ENCODE results near the gene NCKAP5.

NCKAP5 gene

GRCh38 chr2:133252780-133253355 lies 315.4 kb downstream of the NCKAP5 start:
- Histone ChIP-seq H3K4me3 (ENCODE audit: low read length in 2 of 2) (no peak overlapping the region), H3K27ac (ENCODE audit: low read depth in 2 of 2, low read length in 2 of 2) (no peak overlapping the region), H3K9ac (ENCODE audit: low read depth in 1 of 2, low read length in 2 of 2) (no peak overlapping the region), H3K4me1 (ENCODE audit: control insufficient read depth in 2 of 2, insufficient read depth in 2 of 2, low read length in 2 of 2) (no peaks in the 10 kb centered on the region), H3K36me3 (ENCODE audit: control insufficient read depth in 2 of 2, insufficient read depth in 2 of 2, low read length in 2 of 2) (no peaks in the 10 kb centered on the region), H3K9me3 (ENCODE audit: control insufficient read depth in 2 of 2, low read length in 2 of 2) (no peaks in the 10 kb centered on the region), H3K27me3 (ENCODE audit: control insufficient read depth in 2 of 2, insufficient read depth in 2 of 2, low read length in 2 of 2) (no peaks in the 10 kb centered on the region)

DNA sequence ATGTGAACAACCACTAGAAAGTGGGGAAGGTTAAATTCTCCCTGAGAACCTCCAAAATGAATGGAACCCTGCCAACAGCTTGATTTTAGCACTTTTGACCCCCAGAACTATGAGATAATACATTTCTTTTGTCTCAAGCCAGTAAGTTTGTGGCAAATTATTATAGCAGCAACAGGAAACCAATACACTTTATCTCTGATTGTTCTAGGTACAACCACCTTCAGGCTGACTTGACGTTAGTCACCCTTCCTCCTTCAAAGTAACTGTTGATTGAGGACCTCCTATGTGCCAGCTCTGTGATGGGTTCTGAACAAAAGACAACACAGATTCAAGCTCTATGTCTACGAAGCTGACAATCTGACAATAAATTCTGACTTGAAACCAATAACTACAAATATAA lies 318.9 kb downstream of the NCKAP5 start:
- Histone ChIP-seq H3K9me3 (ENCODE audit: control insufficient read depth in 2 of 2, low read length in 2 of 2) (no peaks in the 10 kb centered on the region), H3K4me1 (ENCODE audit: control insufficient read depth in 2 of 2, insufficient read depth in 2 of 2, low read length in 2 of 2) (no peaks in the 10 kb centered on the region), H3K27ac (ENCODE audit: low read depth in 2 of 2, low read length in 2 of 2) (no peak overlapping the region), H3K36me3 (ENCODE audit: control insufficient read depth in 2 of 2, insufficient read depth in 2 of 2, low read length in 2 of 2) (no peaks in the 10 kb centered on the region), H3K4me3 (ENCODE audit: low read length in 2 of 2) (no peak overlapping the region), H3K9ac (ENCODE audit: low read depth in 1 of 2, low read length in 2 of 2) (no peak overlapping the region), H3K27me3 (ENCODE audit: control insufficient read depth in 2 of 2, insufficient read depth in 2 of 2, low read length in 2 of 2) (no peaks in the 10 kb centered on the region)

GRCh38 chr2:133248264-133248663 lies 320.0 kb downstream of the NCKAP5 start:
- no peaks in the 10 kb centered on the region for H3K36me3 ChIP-seq (ENCODE audit: control insufficient read depth in 2 of 2, insufficient read depth in 2 of 2, low read length in 2 of 2)
- H3K9ac ChIP-seq (ENCODE audit: low read depth in 1 of 2, low read length in 2 of 2): no peak overlapping the region
- H3K27ac ChIP-seq (ENCODE audit: low read depth in 2 of 2, low read length in 2 of 2): peak overlapping the region in 1 of 2 donors; percentile 33
- no peaks in the 10 kb centered on the region for H3K9me3 ChIP-seq (ENCODE audit: control insufficient read depth in 2 of 2, low read length in 2 of 2)
- H3K4me1 ChIP-seq (ENCODE audit: control insufficient read depth in 2 of 2, insufficient read depth in 2 of 2, low read length in 2 of 2): no peaks in the 10 kb centered on the region
- no peak overlapping the region for H3K4me3 ChIP-seq (ENCODE audit: low read length in 2 of 2)
- no peaks in the 10 kb centered on the region for H3K27me3 ChIP-seq (ENCODE audit: control insufficient read depth in 2 of 2, insufficient read depth in 2 of 2, low read length in 2 of 2)

DNA sequence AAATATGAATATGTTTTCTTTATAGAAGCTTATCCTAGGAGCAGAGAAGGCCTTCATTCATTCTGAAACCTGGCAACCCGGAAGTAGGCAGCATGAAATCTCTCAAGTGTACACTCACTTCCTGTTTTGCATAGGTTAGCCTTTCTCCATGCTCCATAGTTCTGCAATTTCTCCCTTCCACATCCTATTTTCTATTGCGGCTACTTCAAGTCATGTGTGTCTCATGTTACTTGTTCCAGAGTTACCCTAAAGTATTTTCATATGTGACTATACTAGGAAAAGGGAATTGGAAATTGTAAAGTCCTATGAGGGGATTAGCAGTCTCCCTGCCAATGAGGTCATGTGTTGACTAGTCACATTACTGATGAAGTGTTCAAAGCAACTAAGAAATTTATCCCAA lies 320.6 kb downstream of the NCKAP5 start:
- Histone ChIP-seq H3K27ac (ENCODE audit: low read depth in 2 of 2, low read length in 2 of 2) (no peak overlapping the region), H3K36me3 (ENCODE audit: control insufficient read depth in 2 of 2, insufficient read depth in 2 of 2, low read length in 2 of 2) (no peaks in the 10 kb centered on the region), H3K9ac (ENCODE audit: low read depth in 1 of 2, low read length in 2 of 2) (no peak overlapping the region), H3K4me3 (ENCODE audit: low read length in 2 of 2) (no peak overlapping the region), H3K4me1 (ENCODE audit: control insufficient read depth in 2 of 2, insufficient read depth in 2 of 2, low read length in 2 of 2) (no peaks in the 10 kb centered on the region), H3K27me3 (ENCODE audit: control insufficient read depth in 2 of 2, insufficient read depth in 2 of 2, low read length in 2 of 2) (no peaks in the 10 kb centered on the region), H3K9me3 (ENCODE audit: control insufficient read depth in 2 of 2, low read length in 2 of 2) (no peaks in the 10 kb centered on the region)

DNA sequence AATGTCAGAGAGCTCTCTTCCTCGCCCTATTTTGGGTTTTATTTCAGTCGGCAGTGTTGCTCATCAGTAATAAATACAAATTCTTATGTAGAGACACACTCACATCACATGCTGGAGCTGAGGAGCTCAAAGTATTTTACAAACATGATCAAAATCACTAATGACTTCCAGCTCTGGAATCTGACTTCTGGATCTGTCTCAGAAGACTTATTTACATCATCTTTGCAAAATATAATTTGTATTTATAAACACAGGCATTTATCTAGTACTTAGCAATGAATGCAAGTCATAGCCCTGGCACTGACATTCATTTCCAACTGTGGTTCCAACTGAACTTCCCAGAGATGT lies 327.1 kb downstream of the NCKAP5 start:
- Histone ChIP-seq H3K4me3 (ENCODE audit: low read length in 2 of 2) (peak overlapping the region in 1 of 2 donors; percentile 29), H3K9ac (ENCODE audit: low read depth in 1 of 2, low read length in 2 of 2) (no peak overlapping the region), H3K27ac (ENCODE audit: low read depth in 2 of 2, low read length in 2 of 2) (no peak overlapping the region)

DNA sequence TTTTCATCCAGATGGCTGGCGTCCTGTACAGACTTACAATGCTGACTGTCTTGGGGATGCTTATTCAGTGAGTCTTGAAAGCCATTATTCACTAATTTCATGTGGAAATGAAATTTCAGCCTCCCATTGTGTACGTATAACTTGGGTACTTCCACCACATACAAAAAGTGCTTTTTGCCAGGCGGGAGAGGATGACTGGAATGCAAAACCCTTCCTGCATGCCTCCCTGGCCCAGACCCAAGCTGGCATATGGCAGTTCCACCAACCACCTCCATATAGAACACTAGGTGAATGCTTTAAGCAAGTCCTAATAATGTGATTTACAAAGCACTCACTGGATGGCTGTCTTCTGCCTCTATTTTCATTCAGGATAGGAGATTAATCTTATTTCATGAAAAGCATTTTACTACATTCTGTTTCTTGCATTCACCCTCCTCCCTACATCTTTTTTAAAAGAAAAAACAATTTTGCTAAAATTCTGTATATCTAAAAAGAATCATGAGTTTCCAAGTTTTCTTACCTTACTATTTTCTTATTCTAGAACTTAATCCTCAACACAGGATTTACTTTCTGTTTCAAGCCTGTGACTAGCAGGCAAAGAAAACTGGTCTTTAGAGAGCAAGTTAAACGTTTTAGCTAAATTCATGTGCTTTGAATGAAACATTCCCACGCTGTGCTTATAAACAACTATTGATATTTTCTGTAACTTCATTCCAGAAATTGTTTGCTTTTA lies 327.6 kb downstream of the NCKAP5 start:
- Histone ChIP-seq H3K9ac (ENCODE audit: low read depth in 1 of 2, low read length in 2 of 2) (no peak overlapping the region), H3K27ac (ENCODE audit: low read depth in 2 of 2, low read length in 2 of 2) (no peak overlapping the region), H3K36me3 (ENCODE audit: control insufficient read depth in 2 of 2, insufficient read depth in 2 of 2, low read length in 2 of 2) (no peaks in the 10 kb centered on the region), H3K9me3 (ENCODE audit: control insufficient read depth in 2 of 2, low read length in 2 of 2) (no peaks in the 10 kb centered on the region), H3K27me3 (ENCODE audit: control insufficient read depth in 2 of 2, insufficient read depth in 2 of 2, low read length in 2 of 2) (no peaks in the 10 kb centered on the region), H3K4me1 (ENCODE audit: control insufficient read depth in 2 of 2, insufficient read depth in 2 of 2, low read length in 2 of 2) (no peaks in the 10 kb centered on the region), H3K4me3 (ENCODE audit: low read length in 2 of 2) (peak overlapping the region in 1 of 2 donors; percentile 29)

More for the DNA sequence above, 327.1 kb downstream of the NCKAP5 start:
- Histone ChIP-seq H3K9me3 (ENCODE audit: control insufficient read depth in 2 of 2, low read length in 2 of 2) (no peaks in the 10 kb centered on the region), H3K36me3 (ENCODE audit: control insufficient read depth in 2 of 2, insufficient read depth in 2 of 2, low read length in 2 of 2) (no peaks in the 10 kb centered on the region), H3K4me1 (ENCODE audit: control insufficient read depth in 2 of 2, insufficient read depth in 2 of 2, low read length in 2 of 2) (no peaks in the 10 kb centered on the region), H3K27me3 (ENCODE audit: control insufficient read depth in 2 of 2, insufficient read depth in 2 of 2, low read length in 2 of 2) (no peaks in the 10 kb centered on the region)

DNA sequence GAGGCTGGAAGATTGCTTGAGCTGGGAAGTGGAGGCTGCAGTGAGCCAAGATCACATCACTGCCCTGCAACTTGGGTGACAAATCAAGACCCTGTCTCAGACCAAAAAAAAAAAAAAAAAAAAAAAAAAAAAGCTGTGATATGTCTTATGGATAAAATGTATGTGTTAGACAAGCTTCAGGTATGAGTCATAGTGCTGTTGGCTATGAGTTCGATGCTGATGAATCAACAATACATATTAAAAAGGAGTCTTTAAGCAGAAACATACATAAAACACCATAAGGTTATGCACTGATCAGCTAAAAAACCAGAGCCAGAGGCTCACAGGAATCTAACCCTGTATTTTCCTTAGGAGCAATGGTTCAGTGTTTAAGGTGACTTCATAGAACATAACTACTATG lies 332.3 kb downstream of the NCKAP5 start:
- Histone ChIP-seq H3K9me3 (ENCODE audit: control insufficient read depth in 2 of 2, low read length in 2 of 2) (no peaks in the 10 kb centered on the region), H3K27ac (ENCODE audit: low read depth in 2 of 2, low read length in 2 of 2) (no peak overlapping the region), H3K4me3 (ENCODE audit: low read length in 2 of 2) (no peak overlapping the region), H3K9ac (ENCODE audit: low read depth in 1 of 2, low read length in 2 of 2) (no peak overlapping the region), H3K4me1 (ENCODE audit: control insufficient read depth in 2 of 2, insufficient read depth in 2 of 2, low read length in 2 of 2) (no peaks in the 10 kb centered on the region), H3K36me3 (ENCODE audit: control insufficient read depth in 2 of 2, insufficient read depth in 2 of 2, low read length in 2 of 2) (no peaks in the 10 kb centered on the region), H3K27me3 (ENCODE audit: control insufficient read depth in 2 of 2, insufficient read depth in 2 of 2, low read length in 2 of 2) (no peaks in the 10 kb centered on the region)

DNA sequence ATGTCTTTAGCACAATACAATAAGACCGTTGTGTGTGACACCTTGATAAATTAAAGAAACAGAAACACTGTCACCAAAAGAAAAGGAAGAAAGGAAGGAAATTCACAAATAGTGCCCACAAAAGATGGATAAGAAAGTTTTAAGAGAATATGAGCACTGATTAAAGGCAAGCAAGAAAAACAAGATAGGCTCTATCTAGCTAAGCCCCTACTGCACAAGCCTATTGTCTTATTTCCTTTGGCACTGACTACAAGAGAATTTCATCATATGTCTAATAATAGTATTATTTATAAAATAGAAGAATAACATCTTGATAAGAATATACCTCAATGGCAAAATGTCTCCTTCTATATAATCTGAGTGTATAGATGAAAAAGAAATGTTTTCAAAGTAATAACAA lies 335.7 kb downstream of the NCKAP5 start:
- Histone ChIP-seq H3K27me3 (ENCODE audit: control insufficient read depth in 2 of 2, insufficient read depth in 2 of 2, low read length in 2 of 2) (no peaks in the 10 kb centered on the region), H3K4me3 (ENCODE audit: low read length in 2 of 2) (no peak overlapping the region), H3K4me1 (ENCODE audit: control insufficient read depth in 2 of 2, insufficient read depth in 2 of 2, low read length in 2 of 2) (no peaks in the 10 kb centered on the region), H3K9ac (ENCODE audit: low read depth in 1 of 2, low read length in 2 of 2) (no peak overlapping the region), H3K36me3 (ENCODE audit: control insufficient read depth in 2 of 2, insufficient read depth in 2 of 2, low read length in 2 of 2) (no peaks in the 10 kb centered on the region), H3K9me3 (ENCODE audit: control insufficient read depth in 2 of 2, low read length in 2 of 2) (no peaks in the 10 kb centered on the region), H3K27ac (ENCODE audit: low read depth in 2 of 2, low read length in 2 of 2) (no peak overlapping the region)

DNA sequence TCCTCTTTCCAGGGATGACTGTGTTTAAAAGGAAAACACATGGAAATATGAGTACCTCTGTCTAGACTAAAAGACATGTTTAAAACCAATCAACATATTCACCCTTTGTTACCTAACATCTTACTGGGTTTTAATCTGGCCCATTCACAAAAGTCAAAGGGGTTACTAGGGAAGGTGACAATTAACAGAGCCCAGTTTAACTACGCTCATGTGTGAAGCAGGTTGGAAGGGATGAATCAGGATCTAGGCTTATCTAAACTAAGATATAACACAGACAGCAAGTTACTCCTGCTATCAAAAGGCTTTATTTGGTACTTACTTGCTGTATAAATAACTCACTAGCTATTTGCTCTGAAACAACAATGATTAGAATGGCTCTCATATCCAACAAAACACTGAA lies 337.0 kb downstream of the NCKAP5 start:
- Histone ChIP-seq H3K27ac (ENCODE audit: low read depth in 2 of 2, low read length in 2 of 2) (no peak overlapping the region), H3K27me3 (ENCODE audit: control insufficient read depth in 2 of 2, insufficient read depth in 2 of 2, low read length in 2 of 2) (no peaks in the 10 kb centered on the region), H3K9ac (ENCODE audit: low read depth in 1 of 2, low read length in 2 of 2) (no peak overlapping the region), H3K4me3 (ENCODE audit: low read length in 2 of 2) (no peak overlapping the region), H3K36me3 (ENCODE audit: control insufficient read depth in 2 of 2, insufficient read depth in 2 of 2, low read length in 2 of 2) (no peaks in the 10 kb centered on the region), H3K4me1 (ENCODE audit: control insufficient read depth in 2 of 2, insufficient read depth in 2 of 2, low read length in 2 of 2) (no peaks in the 10 kb centered on the region), H3K9me3 (ENCODE audit: control insufficient read depth in 2 of 2, low read length in 2 of 2) (no peaks in the 10 kb centered on the region)

DNA sequence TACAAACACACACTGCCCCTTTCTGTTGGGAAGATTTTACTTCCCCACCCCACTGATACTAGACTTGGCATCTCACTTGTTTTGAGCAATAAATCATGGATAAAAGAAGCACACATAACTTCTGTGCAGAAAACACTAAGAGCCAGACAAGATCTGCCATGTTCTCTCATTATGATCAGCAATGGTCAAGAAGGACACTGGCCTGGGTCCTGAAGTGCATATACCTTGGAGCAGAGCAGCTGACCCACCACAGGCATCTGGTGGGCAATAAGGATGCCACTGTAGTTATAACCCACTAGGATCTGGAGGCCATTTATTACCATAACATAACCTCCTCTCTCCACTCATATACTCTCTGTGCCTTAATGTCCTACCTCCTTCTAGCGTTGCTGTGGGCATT lies 338.3 kb downstream of the NCKAP5 start:
- Histone ChIP-seq H3K36me3 (ENCODE audit: control insufficient read depth in 2 of 2, insufficient read depth in 2 of 2, low read length in 2 of 2) (no peaks in the 10 kb centered on the region), H3K4me1 (ENCODE audit: control insufficient read depth in 2 of 2, insufficient read depth in 2 of 2, low read length in 2 of 2) (no peaks in the 10 kb centered on the region), H3K4me3 (ENCODE audit: low read length in 2 of 2) (no peak overlapping the region), H3K9me3 (ENCODE audit: control insufficient read depth in 2 of 2, low read length in 2 of 2) (no peaks in the 10 kb centered on the region), H3K27me3 (ENCODE audit: control insufficient read depth in 2 of 2, insufficient read depth in 2 of 2, low read length in 2 of 2) (no peaks in the 10 kb centered on the region), H3K9ac (ENCODE audit: low read depth in 1 of 2, low read length in 2 of 2) (no peak overlapping the region), H3K27ac (ENCODE audit: low read depth in 2 of 2, low read length in 2 of 2) (no peak overlapping the region)
